ENCODE data around the gene STAMBP. TPM values are rescaled to one million over a fixed set of nuclear protein-coding genes. Genes with fewer than 3 reads are reported as not detected.
"Not testable (repeated sequence)": the region's sequence is repeated elsewhere in the genome, so short reads cannot be mapped to it uniquely, and the experiment has no call there.

STAMBP gene
- 10 to 100 TPM; 79.9 to 85.3 TPM for total RNA-seq

DNA sequence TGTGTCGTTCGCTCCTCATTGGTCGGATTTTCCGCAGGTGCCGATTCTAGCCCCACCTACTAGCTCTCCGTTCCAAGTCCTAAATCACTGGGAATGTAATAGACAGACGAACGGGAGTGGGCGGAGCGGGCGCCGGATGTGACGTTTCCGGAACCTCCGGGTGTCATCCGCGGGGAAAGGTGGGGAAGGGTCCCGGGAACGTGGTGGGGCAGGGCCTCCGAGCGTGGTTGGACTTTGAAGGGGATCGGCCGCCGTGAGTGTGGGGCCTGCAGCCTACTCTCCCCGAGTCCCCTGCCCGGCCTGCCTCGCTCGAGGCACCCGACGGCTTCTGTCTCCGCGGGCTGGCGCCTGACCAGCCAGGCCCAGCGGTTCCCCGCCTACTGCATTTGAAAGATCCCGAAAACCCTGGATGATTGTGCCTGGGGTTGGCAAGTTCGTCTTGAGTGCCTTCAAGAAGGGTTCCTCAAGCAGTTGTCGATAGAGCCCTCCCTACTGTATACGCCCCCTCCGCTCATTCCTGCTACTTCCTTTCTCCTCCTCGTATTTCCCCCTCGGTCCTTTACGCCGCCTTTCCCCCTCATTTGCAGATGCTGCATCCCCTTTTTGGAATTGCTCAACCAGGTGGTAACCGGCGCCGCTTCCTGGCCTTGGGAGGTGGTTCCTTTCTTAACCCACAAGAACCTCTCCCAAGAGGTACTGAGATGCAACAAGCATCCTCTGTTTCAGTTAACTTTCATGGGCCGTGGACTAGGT is at the start of gene STAMBP:
Gene STAMBP, plus strand, starts transcription at position 144 of the 753 bp plus-strand sequence. CDS start 1,896 bp downstream, outside the sequence.
- Mint-ChIP-seq H3K36me3 (peaks cover 28% of the 10 kb centered on the region), H3K4me1 (ENCODE audit: low read depth) (peaks cover 53% of the 10 kb centered on the region), H3K4me3 (peak within 1 kb of the TSS; percentile 96), H3K27ac (peak within 1 kb of the TSS; percentile 91), H3K9me3 (no peaks in the 10 kb centered on the region), H3K27me3 (no peaks in the 10 kb centered on the region)
- CTCF ChIA-PET = interaction anchor here (0.6 to 3.0 kb wide), 9 partner anchors 78 to 349 kb away, joined by 3 to 63 read pairs (median 9); partner anchors contain the start of genes BOLA3 and MOB1A
- DNase-seq = peak; percentile 95
- intact Hi-C loops (cut with micrococcal nuclease) = loop anchor here (1.0 to 10.0 kb wide), 6 partner anchors 68 to 629 kb away; partner anchors contain the start of genes BOLA3, MTHFD2 and WBP1
- POLR2A ChIA-PET = interaction anchor here (0.7 to 1.3 kb wide), 8 partner anchors 36 to 370 kb away, joined by 3 to 7 read pairs (median 3); partner anchors contain the start of genes BOLA3, DGUOK, MTHFD2 and TET3

DNA sequence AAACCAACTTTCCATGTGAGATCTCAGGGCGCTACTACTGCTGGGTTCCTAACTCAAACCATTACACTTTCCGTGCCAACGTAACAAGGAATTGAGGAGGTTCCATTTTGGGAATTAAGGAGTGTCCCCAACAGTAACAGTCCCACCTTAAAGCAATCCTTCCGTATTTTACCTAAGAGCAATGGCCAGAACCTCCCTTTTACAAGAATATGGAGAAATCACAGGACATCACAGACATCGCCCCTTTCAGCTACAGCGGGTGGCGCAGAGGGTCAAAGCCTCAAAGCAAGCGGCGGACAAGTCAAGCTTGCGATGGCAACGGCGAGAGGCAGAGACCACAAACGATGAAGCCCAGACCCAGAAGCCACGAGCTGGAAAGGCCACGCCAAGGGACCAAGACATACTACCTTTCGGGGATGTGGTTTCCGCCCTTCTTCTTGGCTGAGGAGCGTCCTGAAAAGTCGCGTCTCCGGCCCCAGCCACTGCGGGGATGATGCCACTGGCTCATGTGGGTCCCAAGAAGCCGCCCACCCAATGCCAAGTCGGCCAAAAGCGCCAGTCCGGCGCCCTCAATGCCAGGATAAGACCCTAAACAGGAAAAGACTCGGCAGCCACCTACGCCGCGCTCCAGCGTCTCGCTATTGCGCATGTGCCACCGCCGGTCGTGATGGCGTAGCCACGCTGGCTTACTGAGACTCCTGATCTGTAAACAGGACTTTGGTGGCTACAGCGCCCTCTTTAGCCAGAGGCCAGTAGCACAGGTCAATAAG is 49.1 kb upstream of the STAMBP start, which contains the start of gene DUSP11:
Gene DUSP11, minus strand, starts transcription at position 637 of the 770 bp plus-strand sequence. Its CDS starts 129 bp downstream, at position 508.
- Mint-ChIP-seq H3K36me3 (peaks cover 21% of the 10 kb centered on the region), H3K4me1 (ENCODE audit: low read depth) (peaks cover 25% of the 10 kb centered on the region), H3K9me3 (no peaks in the 10 kb centered on the region), H3K27me3 (no peaks in the 10 kb centered on the region), H3K4me3 (peak within 1 kb of the TSS; percentile 100), H3K27ac (peak within 1 kb of the TSS; percentile 97)
- intact Hi-C loops (cut with micrococcal nuclease) = loop anchor here (1.0 to 10.0 kb wide), 3 partner anchors 42 to 85 kb away; partner anchors contain the start of gene TPRKB
- ChIA-PET POLR2A (interaction anchor here (1.0 kb wide), 1 partner anchor 42 kb away, joined by 3 read pairs; the partner anchor contains the start of gene TPRKB), CTCF (interaction anchor here (0.9 kb wide), 1 partner anchor 47 kb away, joined by 5 read pairs; no protein-coding TSS in a partner anchor)
- DNase-seq = peak; percentile 98

DNA sequence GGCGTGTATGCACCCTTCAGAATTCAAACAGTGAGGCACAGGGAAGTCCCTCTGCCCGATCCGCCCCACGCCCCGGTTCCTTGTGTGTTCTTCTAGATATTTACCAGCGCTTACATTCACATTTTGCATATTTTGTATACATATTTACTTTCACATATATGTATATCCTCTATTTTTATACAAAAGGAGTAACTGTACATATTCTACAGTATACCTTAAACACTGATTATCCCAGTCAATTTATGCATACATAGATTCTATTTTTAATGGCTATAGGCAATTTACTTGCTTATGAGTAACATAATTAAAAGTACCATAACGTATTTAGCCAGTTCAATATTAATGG is 48.6 kb upstream of the STAMBP start:
- H3K9me3 Mint-ChIP-seq = no peaks in the 10 kb centered on the region
- no peak for DNase-seq
- CTCF ChIA-PET = interaction anchor here (0.9 kb wide), 1 partner anchor 555 kb away, joined by 3 read pairs; no protein-coding TSS in a partner anchor
- H3K27me3 Mint-ChIP-seq = no peaks in the 10 kb centered on the region
- H3K4me1 Mint-ChIP-seq (ENCODE audit: low read depth) = peaks cover 25% of the 10 kb centered on the region
- H3K4me3 Mint-ChIP-seq = peak overlapping the region; percentile 100
- peak overlapping the region; percentile 97 for H3K27ac Mint-ChIP-seq
- H3K36me3 Mint-ChIP-seq = peaks cover 16% of the 10 kb centered on the region
- POLR2A ChIA-PET = interaction anchor here (1.0 kb wide), 1 partner anchor 43 kb away, joined by 3 read pairs; the partner anchor contains the start of gene TPRKB
- intact Hi-C loops (cut with micrococcal nuclease) = loop anchor here (1.0 to 10.0 kb wide), 3 partner anchors 41 to 85 kb away; partner anchors contain the start of gene TPRKB

DNA sequence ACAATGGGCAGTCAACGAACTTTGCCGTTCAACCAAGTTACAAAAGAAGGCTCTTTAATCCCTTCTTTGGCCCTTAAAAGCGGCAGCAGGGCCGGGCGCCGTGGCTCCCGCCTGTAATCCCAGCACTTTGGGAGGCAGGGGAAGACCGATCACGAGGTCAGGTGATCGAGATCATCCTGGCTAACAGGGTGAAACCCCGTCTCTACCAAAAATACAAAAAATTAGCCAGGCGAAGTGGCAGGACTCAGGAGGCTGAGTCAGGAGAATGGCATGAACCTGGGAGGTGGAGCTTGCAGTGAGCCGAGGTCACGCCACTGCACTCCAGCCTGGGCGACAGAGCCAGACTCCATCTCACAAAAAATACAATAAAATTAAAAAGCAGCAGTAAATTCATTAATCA is 45.4 kb upstream of the STAMBP start:
- H3K27ac Mint-ChIP-seq; H3K4me3 Mint-ChIP-seq; H3K27me3 Mint-ChIP-seq; H3K36me3 Mint-ChIP-seq; CTCF ChIA-PET; H3K9me3 Mint-ChIP-seq; H3K4me1 Mint-ChIP-seq (ENCODE audit: low read depth); DNase-seq; POLR2A ChIA-PET: not testable (repeated sequence)
- intact Hi-C loops (cut with micrococcal nuclease) = loop anchor here (10.0 kb wide), 1 partner anchor 89 kb away; no protein-coding TSS in a partner anchor

DNA sequence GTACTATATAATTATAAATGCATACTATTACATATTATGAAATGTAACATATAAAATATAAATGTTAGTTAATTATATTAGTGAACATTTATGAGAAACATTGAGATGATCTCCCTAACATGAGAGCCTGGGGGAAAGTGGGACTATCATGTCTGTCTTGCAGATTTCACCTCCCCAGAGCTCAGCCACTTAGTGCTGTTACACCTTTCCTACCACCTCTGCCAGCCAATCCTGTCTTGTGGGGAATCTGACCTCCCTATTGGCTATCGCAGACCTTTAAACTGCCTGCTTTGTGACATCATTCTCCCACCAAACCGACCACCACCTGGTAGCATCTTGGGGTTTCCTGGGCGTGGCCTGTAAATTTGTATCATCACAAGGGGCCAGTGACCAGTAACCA is 44.9 kb upstream of the STAMBP start, which contains the start of gene C2orf78:
Gene C2orf78, plus strand, starts transcription at position 301 of the 400 bp plus-strand sequence. CDS start 127 bp downstream, outside the sequence.
- H3K27ac Mint-ChIP-seq; CTCF ChIA-PET; POLR2A ChIA-PET; H3K27me3 Mint-ChIP-seq; H3K36me3 Mint-ChIP-seq; H3K4me1 Mint-ChIP-seq (ENCODE audit: low read depth); H3K9me3 Mint-ChIP-seq; H3K4me3 Mint-ChIP-seq; DNase-seq: not testable (repeated sequence)
- intact Hi-C loops (cut with micrococcal nuclease) = loop anchor here (10.0 kb wide), 1 partner anchor 89 kb away; no protein-coding TSS in a partner anchor

DNA sequence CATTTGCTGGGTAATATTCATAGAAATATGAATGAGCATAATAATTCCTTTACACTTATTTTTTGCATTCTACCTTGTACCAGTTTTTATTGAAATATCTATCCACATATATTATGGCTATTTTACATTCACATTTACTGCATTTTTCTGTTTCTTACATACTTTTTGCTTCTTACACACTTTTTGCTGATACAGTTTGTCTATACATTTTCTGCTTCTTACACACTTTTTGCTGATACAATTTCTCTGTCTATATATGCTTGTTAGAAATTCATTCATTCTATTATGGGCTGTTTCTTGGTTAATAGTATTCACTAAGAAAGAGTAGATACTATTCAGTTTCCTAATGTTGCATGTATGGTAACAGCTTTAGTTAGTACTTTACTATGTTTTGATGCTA is 16.9 kb upstream of the STAMBP start:
- H3K9me3 Mint-ChIP-seq = no peaks in the 10 kb centered on the region
- DNase-seq = no peak
- peaks cover 3% of the 10 kb centered on the region for H3K27me3 Mint-ChIP-seq
- intact Hi-C loops (cut with micrococcal nuclease) = no loop called here
- no peaks in the 10 kb centered on the region for H3K4me1 Mint-ChIP-seq (ENCODE audit: low read depth)
- no peak overlapping the region for H3K27ac Mint-ChIP-seq
- ChIA-PET CTCF (interaction anchor here (1.7 kb wide), 1 partner anchor 12 kb away, joined by 5 read pairs; no protein-coding TSS in a partner anchor), POLR2A (interaction anchor here (0.6 kb wide), 1 partner anchor 259 kb away, joined by 6 read pairs; no protein-coding TSS in a partner anchor)
- H3K4me3 Mint-ChIP-seq = no peak overlapping the region
- no peaks in the 10 kb centered on the region for H3K36me3 Mint-ChIP-seq

DNA sequence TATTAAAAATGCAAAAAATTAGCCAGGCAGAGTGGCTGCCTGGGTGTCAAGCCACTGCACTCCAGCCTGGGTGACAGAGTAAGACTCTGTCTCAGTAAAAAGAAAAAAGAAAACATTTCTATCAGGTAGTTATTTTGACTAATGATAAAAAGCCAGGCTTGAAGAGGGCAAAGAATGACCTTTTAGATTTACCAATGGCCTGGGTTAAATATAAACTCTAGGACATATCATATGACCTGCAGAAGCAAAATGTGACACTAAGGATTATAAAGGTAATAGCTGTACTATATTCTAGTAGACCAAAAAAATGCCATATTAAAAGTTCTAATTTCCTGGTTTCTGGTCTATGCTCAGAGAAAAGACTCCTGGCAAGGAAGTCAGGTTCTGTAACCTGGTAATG is 16.1 kb upstream of the STAMBP start:
- H3K36me3 Mint-ChIP-seq = no peaks in the 10 kb centered on the region
- peaks cover 3% of the 10 kb centered on the region for H3K27me3 Mint-ChIP-seq
- no peaks in the 10 kb centered on the region for H3K9me3 Mint-ChIP-seq
- ChIA-PET POLR2A (no interaction called here), CTCF (interaction anchor here (1.7 kb wide), 1 partner anchor 11 kb away, joined by 5 read pairs; no protein-coding TSS in a partner anchor)
- intact Hi-C loops (cut with micrococcal nuclease) = no loop called here
- H3K4me3 Mint-ChIP-seq = no peak overlapping the region
- no peaks in the 10 kb centered on the region for H3K4me1 Mint-ChIP-seq (ENCODE audit: low read depth)
- DNase-seq = no peak
- no peak overlapping the region for H3K27ac Mint-ChIP-seq

DNA sequence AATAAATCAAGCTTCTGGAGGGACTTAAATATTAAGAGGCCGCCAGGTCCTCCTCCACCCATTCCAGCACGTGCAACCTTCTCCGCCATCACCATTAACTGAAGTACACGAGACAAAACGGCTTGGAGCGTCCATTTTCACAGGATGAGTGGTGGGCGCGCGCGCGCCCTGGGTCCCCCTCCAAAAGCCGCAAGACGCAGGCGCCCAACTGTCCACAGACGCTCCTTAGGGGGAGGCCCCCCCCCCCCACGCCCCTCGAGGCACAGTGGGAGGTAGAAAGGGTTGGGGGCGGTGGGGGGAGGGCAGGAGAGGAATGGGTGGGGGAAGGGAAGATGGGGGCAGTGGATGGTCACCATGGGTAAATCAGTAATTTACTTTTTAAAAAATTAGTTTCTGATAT is 10.5 kb upstream of the STAMBP start:
- POLR2A ChIA-PET = no interaction called here
- peaks cover 25% of the 10 kb centered on the region for H3K4me1 Mint-ChIP-seq (ENCODE audit: low read depth)
- no peak for DNase-seq
- intact Hi-C loops (cut with micrococcal nuclease) = no loop called here
- H3K9me3 Mint-ChIP-seq = no peaks in the 10 kb centered on the region
- H3K27ac Mint-ChIP-seq = no peak overlapping the region
- H3K4me3 Mint-ChIP-seq = no peak overlapping the region
- no peaks in the 10 kb centered on the region for H3K36me3 Mint-ChIP-seq
- CTCF ChIA-PET = no interaction called here
- H3K27me3 Mint-ChIP-seq = peaks cover 5% of the 10 kb centered on the region

DNA sequence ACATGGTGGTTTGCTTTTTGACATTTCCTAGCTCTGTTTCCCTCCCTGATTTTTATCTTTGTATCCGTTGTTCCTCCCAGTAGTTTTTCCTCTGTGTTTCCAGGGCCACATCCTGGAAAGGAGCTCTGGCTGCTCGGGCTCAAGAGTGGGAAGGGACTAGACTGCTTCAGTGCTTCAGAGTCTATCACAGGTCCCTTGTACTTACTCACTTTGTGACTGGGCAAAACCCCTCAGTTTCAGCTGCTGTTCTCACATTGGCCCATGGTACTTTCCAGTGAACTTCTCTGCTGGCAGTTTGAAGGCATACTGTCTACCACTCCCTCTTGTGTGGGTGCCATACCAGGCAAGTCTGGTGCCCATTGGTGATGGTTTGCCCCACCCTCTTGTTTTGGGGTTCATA is 7.5 kb upstream of the STAMBP start:
- peak; percentile 70 for DNase-seq
- no peaks in the 10 kb centered on the region for H3K36me3 Mint-ChIP-seq
- peaks cover 28% of the 10 kb centered on the region for H3K4me1 Mint-ChIP-seq (ENCODE audit: low read depth)
- POLR2A ChIA-PET = no interaction called here
- H3K27me3 Mint-ChIP-seq = peaks cover 5% of the 10 kb centered on the region
- intact Hi-C loops (cut with micrococcal nuclease) = loop anchor here (1.0 to 10.0 kb wide), 4 partner anchors 10 to 574 kb away; partner anchors contain the start of gene DUSP11
- CTCF ChIA-PET = interaction anchor here (0.6 to 5.6 kb wide), 8 partner anchors 10 to 593 kb away, joined by 3 to 100 read pairs (median 3); partner anchors contain the start of gene BOLA3
- peak overlapping the region; percentile 77 for H3K27ac Mint-ChIP-seq
- H3K9me3 Mint-ChIP-seq = no peaks in the 10 kb centered on the region
- no peak overlapping the region for H3K4me3 Mint-ChIP-seq

DNA sequence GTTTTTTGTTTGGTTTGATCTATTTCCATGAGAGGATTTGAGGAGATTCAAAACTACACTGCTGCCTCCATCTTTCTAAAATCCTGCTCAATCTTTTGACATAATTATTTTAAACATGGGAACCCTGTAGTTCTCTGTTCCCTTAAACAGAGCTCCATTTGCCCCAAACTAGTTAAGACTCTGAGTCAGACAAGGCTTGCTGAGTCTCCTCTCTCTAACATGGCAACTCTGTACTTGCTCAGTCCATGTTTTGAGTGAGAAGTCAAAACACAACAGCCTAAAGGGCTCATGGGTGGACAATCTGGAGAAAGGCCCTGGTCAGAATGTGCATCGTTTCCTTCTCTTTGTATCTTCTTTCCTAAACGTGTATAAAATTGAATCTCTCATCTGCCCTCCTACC is 7.1 kb upstream of the STAMBP start:
- POLR2A ChIA-PET = no interaction called here
- intact Hi-C loops (cut with micrococcal nuclease) = loop anchor here (1.0 to 10.0 kb wide), 4 partner anchors 10 to 573 kb away; partner anchors contain the start of gene DUSP11

DNA sequence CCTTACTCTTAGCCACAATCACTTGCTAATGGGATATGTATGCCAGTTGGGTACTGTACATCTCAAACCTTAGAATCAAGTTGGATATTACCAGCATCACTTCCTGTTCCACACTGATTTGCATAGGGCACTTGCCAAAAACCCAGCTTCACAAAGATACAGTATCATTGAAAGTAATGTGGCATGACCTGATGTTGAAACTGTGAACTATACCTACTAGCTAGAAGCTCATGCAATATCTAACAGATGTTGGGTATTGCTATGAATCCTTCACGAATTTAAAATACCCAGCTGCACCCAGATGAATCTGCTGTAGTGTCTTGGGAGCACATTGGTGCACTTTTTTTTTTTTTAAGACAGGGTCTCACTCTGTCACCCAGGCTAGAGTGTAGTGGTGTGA is 6.5 kb upstream of the STAMBP start:
- CTCF ChIA-PET = interaction anchor here (0.6 to 5.6 kb wide), 8 partner anchors 11 to 569 kb away, joined by 3 to 100 read pairs (median 3); partner anchors contain the start of genes BOLA3 and MOB1A
- POLR2A ChIA-PET = no interaction called here
- no peaks in the 10 kb centered on the region for H3K9me3 Mint-ChIP-seq
- peaks cover 29% of the 10 kb centered on the region for H3K4me1 Mint-ChIP-seq (ENCODE audit: low read depth)
- DNase-seq = no peak
- peaks cover 2% of the 10 kb centered on the region for H3K27me3 Mint-ChIP-seq
- intact Hi-C loops (cut with micrococcal nuclease) = loop anchor here (10.0 kb wide), 2 partner anchors 513 to 573 kb away; no protein-coding TSS in a partner anchor
- H3K36me3 Mint-ChIP-seq = no peaks in the 10 kb centered on the region
- H3K27ac Mint-ChIP-seq = peak overlapping the region; percentile 62
- no peak overlapping the region for H3K4me3 Mint-ChIP-seq

More for the DNA sequence above, 7.1 kb upstream of the STAMBP start:
- Mint-ChIP-seq H3K4me3 (no peak overlapping the region), H3K27me3 (peaks cover 3% of the 10 kb centered on the region), H3K4me1 (ENCODE audit: low read depth) (peaks cover 28% of the 10 kb centered on the region), H3K9me3 (no peaks in the 10 kb centered on the region), H3K27ac (peak overlapping the region; percentile 77), H3K36me3 (no peaks in the 10 kb centered on the region)
- CTCF ChIA-PET = interaction anchor here (0.6 to 5.6 kb wide), 6 partner anchors 142 to 593 kb away, joined by 3 to 100 read pairs (median 4); partner anchors contain the start of gene BOLA3
- no peak for DNase-seq

All from activated CD4-positive, alpha-beta memory T cell treated with anti-CD3 and anti-CD28 coated beads for 36 hours (primary cell).